ENCODE data around the gene SCNN1A. TPM values are rescaled to one million over a fixed set of nuclear protein-coding genes. Genes with fewer than 3 reads are reported as not detected.
"Not testable (repeated sequence)": the region's sequence is repeated elsewhere in the genome, so short reads cannot be mapped to it uniquely, and the experiment has no call there.

Gene SCNN1A
- total and polyA plus RNA-seq, 9 donors: 1.2 to 141 (median 10.8) TPM

GRCh38 chr12:6346235-6346832 is 29.0 kb downstream of the SCNN1A start:
- intact Hi-C loops (cut with DNase I): no loop called here
- no peaks in the 10 kb centered on the region for H3K27me3 ChIP-seq
- H3K36me3 ChIP-seq: no peaks in the 10 kb centered on the region
- peaks cover 29% of the 10 kb centered on the region for H3K4me1 ChIP-seq (ENCODE audit: insufficient read depth)
- H3K27ac ChIP-seq: peak overlapping the region; percentile 53 to 80
- no peaks in the 10 kb centered on the region for H3K9me3 ChIP-seq
- no peak overlapping the region for H3K4me3 ChIP-seq
- DNase-seq: no peak
- TF ChIP-seq, protein P1, sequence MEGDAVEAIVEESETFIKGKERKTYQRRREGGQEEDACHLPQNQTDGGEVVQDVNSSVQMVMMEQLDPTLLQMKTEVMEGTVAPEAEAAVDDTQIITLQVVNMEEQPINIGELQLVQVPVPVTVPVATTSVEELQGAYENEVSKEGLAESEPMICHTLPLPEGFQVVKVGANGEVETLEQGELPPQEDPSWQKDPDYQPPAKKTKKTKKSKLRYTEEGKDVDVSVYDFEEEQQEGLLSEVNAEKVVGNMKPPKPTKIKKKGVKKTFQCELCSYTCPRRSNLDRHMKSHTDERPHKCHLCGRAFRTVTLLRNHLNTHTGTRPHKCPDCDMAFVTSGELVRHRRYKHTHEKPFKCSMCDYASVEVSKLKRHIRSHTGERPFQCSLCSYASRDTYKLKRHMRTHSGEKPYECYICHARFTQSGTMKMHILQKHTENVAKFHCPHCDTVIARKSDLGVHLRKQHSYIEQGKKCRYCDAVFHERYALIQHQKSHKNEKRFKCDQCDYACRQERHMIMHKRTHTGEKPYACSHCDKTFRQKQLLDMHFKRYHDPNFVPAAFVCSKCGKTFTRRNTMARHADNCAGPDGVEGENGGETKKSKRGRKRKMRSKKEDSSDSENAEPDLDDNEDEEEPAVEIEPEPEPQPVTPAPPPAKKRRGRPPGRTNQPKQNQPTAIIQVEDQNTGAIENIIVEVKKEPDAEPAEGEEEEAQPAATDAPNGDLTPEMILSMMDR (IDR thresholded peaks at IDR 0.05): no peak
- 73 to 76% (median 76%) methylated on average over 5 of the region's 5 CpGs for WGBS, 3 donors

GRCh38 chr12:6345319-6346091 is 29.9 kb downstream of the SCNN1A start:
- Histone ChIP-seq H3K27me3 (no peaks in the 10 kb centered on the region), H3K9me3 (no peaks in the 10 kb centered on the region), H3K4me3 (no peak overlapping the region), H3K27ac (peak overlapping the region; percentile 53 to 64), H3K4me1 (ENCODE audit: insufficient read depth) (peaks cover 29% of the 10 kb centered on the region), H3K36me3 (no peaks in the 10 kb centered on the region)
- 52 to 66% (median 55%) methylated on average over 10 of the region's 10 CpGs for WGBS, 3 donors
- intact Hi-C loops (cut with DNase I): no loop called here
- TF ChIP-seq, protein P1 (IDR thresholded peaks at IDR 0.05): no peak
- TF ChIP-seq POLR2A (IDR thresholded peaks at IDR 0.05) (no peak), EP300 (IDR thresholded peaks at IDR 0.05) (peak; percentile 60)
- DNase-seq: peak in 2 of 5 donors; percentile 76 to 85

DNA sequence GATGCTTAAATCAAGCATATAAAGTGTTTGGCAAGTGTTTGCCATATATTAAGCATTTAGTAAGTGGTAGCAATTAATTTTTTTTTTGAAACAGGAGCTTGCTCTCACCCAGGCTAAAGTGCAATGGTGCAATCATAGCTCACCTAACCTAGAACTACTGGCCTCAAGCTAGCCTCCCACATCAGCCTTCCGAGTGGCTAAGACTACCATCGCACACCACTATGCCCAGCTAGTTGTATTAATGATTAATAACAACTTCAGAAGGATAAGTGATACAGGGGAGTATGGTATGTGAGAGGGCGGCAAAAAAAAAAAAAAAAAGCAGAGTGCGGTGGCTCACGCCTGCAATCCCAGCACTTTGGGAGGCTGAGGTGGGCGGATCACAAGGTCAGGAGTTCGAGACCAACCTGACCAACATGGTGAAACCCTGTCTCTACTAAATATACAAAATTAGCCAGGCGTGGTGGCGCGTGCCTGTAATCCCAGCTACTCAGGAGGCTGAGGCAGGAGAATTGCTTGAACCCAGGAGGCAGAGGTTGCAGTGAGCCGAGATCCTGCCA is 31.2 kb downstream of the SCNN1A start:
- WGBS, 3 donors: 94 to 97% (median 95%) methylated on average over 11 of the region's 11 CpGs

GRCh38 chr12:6343518-6343917 is 31.8 kb downstream of the SCNN1A start:
- intact Hi-C loops (cut with DNase I): no loop called here
- Histone ChIP-seq H3K4me1 (ENCODE audit: insufficient read depth) (peaks cover 29% of the 10 kb centered on the region), H3K27me3 (no peaks in the 10 kb centered on the region), H3K9me3 (no peaks in the 10 kb centered on the region), H3K4me3 (no peak overlapping the region), H3K36me3 (no peaks in the 10 kb centered on the region), H3K27ac (peak overlapping the region; percentile 61 to 97)
- TF ChIP-seq, protein P1 (IDR thresholded peaks at IDR 0.05): no peak
- TF ChIP-seq POLR2A (IDR thresholded peaks at IDR 0.05) (no peak), EP300 (IDR thresholded peaks at IDR 0.05) (no peak)
- no peak for DNase-seq
- WGBS, 3 donors: 51 to 57% (median 56%) methylated on average over 5 of the region's 5 CpGs

More for the DNA sequence above, 31.2 kb downstream of the SCNN1A start:
- H3K4me3 ChIP-seq; intact Hi-C loops (cut with DNase I); H3K9me3 ChIP-seq; H3K27me3 ChIP-seq; H3K36me3 ChIP-seq; DNase-seq: not testable (repeated sequence)
- Histone ChIP-seq H3K27ac (peak overlapping the region in 1 of 2 donors; percentile 97), H3K4me1 (ENCODE audit: insufficient read depth) (peaks cover 29% of the 10 kb centered on the region)

Data from ovary (tissue), 9 donors.